HPDE6-E6E7 (cell line): ENCODE data around the gene PSG5.
"Not testable (repeated sequence)": the region's sequence is repeated elsewhere in the genome, so short reads cannot be mapped to it uniquely, and the experiment has no call there.

ENCODE experiments used
- DNase-seq: peaks from one replicate; pipeline ENCODE4 v3.0.0; 2011; ENCODE audit warnings: missing footprints; ENCODE audit errors: extremely low spot score

PSG5 gene

DNA sequence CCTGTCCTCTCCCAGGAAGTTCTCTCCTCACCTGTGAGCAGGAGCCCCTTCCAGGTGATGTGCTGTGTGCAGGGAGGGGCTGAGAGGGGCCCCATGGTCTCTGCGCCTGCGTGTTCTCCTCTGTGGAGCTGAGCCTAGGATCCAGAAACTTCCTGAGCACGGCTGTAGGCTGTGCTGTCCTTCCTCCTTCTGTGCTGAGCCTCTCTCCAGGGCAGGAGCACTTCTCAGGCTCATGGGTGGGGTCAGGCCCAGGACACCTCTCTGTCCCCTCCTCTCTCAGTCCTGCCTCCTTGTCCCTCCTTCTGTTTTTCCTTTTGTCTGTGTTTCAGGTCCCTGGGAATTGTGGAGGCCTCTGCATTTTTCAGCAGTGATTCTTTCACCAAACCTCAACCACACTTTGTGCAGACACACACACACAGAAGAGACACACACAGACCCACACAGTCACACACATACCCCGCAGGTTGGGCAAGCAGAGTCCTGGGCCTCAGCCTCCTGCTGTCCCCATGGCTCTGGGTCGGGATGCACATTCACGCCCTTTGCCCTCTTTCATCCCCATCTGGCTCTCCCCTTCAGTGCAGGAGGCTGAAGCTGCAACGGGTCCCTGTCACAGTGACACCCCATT, at the start of gene PSG5:
PSG5 (minus strand) TSS at position 226 of the 625 bp plus-strand sequence; CDS start at position 95, 131 bp downstream.
- not testable (repeated sequence) for DNase-seq

DNA sequence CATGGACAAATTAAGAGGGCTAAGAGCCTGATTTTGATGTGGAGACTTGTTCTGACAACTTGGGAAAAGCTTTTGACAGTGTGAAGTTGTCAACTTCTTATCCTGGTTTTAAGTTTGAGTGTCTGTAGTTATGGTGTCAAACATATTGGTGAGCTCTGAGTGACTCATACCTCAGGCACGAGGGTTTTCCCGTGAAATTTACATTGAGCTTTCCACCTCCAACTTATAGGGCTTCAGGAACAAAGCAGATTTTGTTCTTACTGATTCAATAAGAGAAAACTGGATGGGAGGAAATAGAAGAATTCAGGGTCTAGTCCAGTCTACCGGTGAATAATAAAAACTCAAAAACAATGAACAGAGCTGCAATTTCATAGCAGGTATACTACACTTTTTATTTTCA, 49.4 kb upstream of the PSG5 start:
- not testable (repeated sequence) for DNase-seq

DNA sequence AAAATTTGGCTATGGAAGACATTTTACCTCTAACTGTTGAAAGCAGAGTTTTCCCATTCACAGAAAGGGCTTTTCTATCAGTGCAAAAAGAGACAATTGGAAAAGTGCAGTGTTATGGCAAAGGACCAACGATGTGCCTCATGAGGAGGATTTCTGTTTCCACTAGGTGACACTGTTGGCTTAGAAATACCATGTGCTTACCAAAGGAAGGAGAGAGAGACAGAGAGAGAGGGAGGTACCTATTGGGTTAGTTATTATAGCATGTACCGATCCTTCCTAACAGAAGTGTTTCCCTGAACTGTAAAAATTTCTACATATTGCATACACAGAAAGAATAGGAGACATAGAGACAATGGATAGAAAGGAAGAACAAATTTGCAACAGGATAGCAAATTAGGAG, 43.0 kb upstream of the PSG5 start:
- no peak for DNase-seq

DNA sequence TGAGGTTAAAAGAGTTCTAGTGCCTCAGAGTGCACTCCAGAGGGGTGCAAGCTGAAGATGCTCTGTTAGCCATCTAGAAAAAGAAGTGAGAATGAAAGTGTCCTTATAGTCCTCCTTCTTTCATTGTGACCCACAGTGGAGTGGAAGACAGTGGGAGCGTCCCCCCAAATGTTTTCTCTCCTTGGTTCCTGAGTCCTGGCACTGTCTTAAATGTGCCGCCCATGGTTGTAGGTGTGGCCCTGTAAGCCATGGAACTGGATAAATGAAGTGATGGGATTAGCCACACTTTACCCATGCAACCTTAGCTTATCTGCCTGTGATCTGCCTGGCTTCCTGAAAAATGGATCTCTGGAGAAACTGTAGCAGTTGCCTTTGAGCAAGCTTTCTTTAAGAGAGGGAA, 42.4 kb upstream of the PSG5 start:
- DNase-seq: not testable (repeated sequence)

DNA sequence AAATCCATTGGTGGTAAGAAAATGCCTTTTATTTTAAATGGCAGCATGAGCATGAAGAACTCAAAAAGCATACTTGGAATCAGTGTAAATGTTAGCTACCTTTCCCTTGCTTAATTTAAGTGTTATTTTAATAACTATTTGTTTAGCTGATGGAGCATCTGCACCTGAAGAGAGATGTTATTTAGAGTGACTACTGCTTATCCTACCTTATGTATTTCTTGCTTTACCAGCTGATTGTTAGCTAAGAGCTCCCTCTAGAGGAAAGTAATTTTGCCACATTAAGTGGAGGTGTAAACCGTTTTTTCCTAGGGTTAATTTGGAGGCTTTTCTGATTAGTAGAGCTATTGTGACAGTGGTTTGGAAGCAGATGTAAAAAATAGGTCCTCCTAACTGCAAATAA, 40.6 kb upstream of the PSG5 start:
- DNase-seq: not testable (repeated sequence)

DNA sequence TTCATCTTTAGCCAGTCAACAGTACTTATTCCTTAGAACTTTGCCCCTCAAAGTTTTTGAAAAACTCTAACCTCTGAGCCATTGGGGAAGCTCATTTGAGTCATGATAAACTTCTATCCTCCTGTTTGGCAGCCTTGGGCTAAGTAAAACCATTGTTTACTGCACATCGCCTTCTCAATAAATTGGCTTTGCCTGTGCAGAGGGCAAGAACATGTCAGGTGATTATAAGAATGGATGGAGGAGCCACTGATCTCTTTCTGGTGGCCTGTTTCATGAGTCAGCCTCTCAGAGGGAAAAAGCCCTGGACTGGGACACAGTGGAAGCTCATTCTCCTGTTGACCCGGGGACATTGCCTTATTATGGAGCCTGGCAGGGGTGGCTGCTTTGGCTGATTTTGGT, 38.5 kb upstream of the PSG5 start:
- DNase-seq: no peak

DNA sequence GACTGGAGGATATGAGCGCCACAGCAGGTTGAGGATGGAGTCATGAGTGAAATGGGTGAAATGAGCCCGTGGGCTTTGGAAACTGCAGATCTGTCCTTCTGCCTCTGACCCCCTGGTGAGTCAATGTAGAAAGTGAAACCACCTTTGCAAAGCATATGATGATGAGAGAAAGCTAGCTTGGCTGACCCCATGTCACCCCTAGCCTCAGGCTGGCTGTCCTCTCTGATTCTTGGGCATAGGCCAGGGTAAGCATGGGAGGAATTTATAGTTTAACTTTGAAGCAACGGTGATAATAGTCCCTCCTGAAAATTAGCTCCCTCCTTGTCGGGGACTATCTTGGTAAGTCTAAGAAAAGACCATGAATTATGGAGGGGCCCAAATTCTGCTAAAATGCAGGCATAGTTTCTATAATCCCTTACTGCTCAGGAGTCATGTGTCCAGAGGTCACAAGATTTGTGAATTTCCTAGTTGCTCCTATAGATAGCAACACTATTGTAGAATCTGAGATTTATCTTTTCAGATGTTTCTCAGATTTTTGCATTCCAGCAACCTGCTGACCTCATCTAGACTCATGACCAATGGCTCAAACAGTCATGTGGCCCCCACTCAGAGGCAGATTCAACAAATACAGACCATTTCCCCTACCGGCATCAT, 38.0 kb upstream of the PSG5 start:
- DNase-seq: not testable (repeated sequence)

DNA sequence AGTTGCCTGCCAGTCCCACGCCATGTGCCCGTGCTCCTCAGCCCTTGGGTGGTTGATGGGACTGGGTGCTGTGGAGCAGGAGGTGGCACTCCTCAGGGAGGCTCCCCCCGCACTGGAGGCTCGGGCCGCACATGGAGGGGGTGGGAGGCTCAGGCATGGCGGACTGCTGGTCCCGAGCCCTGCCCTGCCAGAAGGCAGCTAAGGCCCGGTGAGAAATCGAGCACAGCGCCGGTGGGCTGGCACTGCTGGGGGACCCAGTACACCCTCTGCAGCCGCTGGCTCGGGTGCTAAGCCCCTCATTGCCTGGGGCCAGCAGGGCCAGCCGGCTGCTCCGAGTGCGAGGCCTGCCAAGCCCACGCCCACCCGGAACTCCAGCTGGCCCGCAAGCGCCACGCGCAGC, 35.6 kb upstream of the PSG5 start:
- not testable (repeated sequence) for DNase-seq

DNA sequence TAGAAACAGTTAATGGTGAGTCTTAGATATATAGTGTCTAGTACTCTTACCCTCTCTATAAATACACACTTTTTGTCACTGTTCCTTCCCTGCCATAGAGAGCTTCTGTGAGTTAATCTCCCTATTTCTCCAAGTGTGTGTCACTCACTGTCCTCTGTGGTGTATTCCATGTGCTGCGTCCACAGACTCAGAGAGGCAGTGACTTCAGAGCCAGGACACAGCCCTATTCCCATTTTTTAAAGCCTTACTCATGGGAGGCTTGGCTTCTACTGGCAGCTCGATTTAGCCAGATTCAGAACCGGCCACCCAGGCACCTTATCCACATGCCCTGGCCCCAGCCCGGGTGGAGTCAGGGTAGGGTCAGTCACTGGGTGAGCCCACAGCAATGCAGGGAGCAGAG, 32.8 kb upstream of the PSG5 start:
- not testable (repeated sequence) for DNase-seq

DNA sequence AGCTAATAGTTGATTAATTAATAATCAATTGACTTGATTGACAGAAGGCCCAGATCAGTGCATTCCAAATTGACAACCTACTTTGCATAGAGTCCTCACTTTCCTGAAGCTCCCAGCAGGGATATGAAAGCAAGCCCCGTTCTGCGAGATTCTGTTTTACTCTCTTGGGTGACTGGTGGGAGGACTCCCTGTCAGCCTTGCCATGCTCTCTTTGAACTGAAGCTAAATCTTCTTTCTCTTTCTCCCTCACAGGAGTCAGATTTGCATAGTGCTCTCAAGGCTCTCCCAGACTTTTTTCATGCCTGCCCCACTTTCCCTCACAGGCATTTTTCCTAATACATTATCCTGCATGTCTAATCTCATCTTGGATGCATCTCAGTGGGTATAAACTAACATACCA, 29.5 kb upstream of the PSG5 start:
- not testable (repeated sequence) for DNase-seq

DNA sequence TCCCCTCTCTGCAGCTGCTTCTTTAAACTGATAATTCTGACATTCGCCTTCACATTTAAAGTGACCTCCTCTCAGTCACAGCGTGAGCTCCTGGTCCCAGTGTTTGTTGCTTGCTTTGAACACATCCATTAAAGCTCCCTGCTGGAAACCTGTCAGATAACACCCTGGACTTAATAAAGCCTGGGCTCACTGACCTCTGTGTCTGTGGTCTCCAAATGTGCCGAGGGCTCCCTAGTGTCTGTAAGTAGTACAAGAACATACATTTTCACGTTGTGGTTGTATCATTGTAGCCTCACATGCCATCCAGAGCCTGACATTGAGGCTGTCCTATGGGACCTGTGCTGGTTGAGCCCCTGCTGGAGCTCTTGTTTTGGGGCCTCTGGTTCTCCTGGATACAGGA, 21.7 kb upstream of the PSG5 start:
- no peak for DNase-seq

DNA sequence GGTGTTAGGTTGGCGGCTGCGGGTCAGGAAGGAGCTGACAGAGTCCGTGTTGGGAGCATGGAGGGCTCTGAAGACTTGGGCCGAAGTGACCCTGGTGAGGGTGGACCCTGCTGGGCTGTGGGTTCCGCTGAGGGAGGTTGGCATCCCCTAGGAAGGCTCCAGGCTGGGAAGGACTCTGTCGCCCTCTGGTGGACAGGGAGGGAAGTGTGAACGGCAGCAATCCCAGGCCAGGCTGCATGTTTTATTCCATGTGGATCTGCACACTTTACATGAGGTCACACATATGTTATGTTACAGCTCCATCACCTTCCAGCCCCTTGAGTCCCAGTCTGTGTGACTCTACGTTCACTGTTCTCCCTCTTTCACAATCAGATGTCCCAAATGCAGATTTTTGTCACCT, 20.8 kb upstream of the PSG5 start:
- not testable (repeated sequence) for DNase-seq

DNA sequence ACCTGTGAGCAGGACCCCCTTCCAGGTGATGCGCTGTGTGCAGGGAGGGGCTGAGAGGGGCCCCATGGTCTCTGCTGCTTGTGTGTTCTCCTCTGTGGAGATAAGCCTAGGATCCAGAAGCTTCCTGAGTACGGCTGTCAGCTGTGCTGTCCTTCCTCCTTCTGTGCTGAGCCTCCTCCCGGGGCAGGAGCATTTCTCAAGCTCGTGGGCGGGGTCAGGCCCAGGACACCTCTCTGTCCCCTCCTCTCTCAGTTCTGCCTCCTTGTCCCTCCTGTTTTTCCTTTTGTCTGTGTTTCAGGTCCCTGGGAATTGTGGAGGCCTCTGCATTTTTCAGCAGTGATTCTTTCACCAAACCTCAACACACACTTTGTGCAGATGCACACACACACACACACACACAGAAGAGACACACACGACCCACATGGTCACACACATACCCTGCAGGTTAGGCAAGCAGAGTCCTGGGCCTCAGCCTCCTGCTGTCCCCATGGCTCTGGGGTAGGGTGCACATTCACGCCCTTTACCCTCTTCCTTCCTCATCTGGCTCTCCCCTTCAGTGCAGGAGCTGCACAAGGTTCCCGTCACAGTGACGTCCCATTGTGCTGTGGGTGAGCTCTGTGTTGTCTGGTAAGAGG, 19.3 kb upstream of the PSG5 start, which contains the start of gene PSG4:
PSG4 (minus strand) TSS at position 168 of the 635 bp plus-strand sequence; CDS start at position 66, 102 bp downstream.
- not testable (repeated sequence) for DNase-seq

DNA sequence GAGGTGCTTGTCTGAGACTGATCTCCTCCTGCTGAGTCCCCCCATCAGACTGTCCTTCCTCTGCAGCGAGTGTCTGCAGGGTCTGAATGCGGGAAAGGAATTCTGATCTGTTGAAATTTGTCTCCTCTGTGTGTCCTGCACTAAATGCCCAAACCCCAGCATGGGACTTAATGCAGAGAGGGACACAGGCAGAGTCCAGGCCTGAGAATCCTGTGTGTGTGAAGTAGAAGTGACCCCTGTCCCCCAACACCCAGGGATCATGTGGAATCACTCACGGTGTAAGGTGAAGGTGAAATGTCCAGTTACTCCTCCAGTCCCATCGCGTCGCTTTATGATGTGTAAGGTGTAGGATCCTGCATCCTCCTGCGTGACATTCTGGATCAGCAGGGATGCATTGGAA, 17.3 kb upstream of the PSG5 start:
- DNase-seq: not testable (repeated sequence)

DNA sequence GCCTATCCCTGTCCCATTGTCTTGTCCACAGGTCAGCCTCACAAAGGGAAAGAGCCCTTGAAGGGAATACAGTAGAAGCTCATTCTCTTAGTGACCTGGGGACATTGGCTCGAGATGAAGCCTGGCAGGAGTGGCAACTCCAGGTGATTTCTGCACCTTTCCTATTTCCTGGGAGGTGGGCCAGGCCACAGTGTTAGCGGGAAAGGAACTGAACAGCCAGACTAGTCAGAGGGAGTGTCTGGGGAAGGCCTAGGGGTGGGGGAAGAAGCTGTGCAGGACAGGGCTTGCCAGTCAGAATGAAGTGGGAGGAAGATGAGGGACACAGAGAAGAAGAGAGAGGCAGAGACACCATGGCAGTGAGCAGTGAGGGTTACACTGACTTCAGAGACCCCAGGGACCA, 15.6 kb upstream of the PSG5 start:
- DNase-seq: not testable (repeated sequence)

DNA sequence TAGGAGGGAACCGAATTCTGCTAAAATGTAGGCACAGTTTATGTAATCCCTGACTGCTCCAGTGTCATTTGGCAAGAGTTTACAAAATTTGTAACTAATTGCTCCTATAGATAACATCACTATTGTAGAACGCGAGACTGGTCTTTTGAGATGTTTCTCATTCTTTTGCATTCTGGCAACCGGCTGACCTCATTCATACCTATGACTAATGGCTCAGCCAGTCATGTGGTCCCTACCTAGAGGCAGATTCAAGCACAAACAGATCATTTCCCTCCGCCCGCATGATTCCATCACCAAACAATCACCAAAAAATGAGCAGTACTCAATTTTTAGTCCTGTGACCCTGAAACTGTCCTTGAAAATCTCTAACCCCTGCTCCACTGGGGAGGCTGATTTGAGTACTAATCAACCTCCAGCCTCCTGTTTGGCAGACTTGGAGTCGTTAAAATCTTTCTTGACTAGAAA, 15.0 kb upstream of the PSG5 start:
- DNase-seq: peak; percentile 14

DNA sequence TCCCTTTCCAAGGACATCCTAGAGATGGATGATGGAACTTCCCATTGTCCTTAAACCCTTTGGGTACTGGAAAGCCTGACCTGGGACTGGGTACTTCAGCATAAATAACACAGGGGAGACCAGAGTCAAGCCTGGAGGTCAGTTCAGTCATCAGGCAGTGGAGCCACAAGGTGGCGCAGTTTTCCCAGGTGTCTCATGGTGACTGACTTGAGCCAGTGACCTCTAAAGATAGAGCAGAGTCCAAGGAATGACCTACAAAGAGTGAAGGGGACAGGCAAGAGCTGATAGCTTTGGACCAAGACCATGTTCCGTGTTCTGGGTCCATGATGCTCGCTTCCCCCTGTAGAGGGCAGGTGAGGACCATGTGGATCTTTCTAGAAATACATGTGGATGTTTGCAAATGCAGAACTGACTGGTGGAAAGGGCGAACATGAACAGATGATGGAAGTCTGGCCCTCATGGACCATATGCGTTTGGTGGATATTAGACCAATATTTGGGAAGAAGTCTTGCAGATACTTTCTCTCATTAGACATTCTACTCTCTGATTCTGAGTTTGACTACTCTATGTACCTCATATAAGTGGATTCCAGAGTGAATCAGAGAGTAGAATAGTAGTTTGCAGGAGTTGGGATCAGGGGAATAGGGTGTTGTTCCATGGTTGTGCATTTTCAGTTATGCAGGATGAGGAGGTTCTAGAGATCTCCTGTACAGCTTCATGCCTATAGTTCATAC, 12.5 kb upstream of the PSG5 start:
- not testable (repeated sequence) for DNase-seq

DNA sequence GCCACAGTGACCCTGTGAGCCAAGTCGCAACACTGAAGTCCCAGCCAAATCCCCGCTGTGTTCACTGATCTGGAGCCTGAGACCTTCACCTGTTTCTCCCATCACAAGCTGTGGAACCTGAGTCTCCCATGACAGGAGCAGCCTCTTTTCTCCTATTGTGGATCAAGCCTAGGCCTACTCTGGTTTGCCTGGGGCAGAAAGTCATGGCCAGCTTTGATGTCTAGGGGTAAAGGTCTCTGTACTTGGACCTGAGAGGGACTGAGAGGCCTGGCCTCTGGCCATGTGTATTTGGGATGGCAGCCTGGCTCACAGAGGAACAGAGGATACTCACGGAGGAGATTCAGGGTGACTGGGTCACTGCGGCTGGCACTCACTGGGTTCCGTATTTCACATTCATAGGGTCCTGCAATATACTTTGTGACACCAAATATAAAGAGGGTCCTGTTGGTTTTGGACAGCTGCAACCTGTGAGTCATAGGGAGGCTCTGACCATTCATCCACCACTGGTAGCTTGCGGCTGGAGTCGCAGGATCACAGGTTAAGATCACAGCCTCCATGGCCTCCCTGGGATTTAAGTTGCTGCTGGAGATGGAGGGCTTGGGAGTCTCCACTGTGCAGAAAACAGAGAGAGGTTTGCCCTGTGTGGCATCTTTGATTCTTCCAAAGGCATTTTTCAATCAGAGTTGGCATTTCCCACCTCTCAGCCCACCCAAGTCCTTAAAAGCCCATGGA, 11.5 kb upstream of the PSG5 start:
- not testable (repeated sequence) for DNase-seq

DNA sequence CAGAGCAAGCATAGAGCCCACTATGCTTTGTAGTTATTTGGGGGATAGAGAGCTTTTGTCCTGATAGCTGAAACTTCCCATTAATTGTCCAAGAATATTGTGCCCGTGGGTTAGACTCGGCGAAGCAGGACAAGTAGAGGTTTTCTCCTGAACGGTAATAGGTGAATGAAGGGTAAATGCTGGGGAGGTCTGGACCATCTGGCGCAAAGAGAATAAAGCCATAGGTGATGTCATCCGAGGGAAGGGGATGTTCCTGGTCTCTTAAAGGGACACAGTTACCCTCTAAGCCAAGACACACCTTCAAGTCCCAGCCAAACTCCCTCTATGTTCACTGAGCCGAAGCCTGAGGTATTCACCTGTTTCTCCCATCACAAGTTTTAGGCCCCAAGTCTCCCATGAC, 8.1 kb upstream of the PSG5 start:
- not testable (repeated sequence) for DNase-seq

DNA sequence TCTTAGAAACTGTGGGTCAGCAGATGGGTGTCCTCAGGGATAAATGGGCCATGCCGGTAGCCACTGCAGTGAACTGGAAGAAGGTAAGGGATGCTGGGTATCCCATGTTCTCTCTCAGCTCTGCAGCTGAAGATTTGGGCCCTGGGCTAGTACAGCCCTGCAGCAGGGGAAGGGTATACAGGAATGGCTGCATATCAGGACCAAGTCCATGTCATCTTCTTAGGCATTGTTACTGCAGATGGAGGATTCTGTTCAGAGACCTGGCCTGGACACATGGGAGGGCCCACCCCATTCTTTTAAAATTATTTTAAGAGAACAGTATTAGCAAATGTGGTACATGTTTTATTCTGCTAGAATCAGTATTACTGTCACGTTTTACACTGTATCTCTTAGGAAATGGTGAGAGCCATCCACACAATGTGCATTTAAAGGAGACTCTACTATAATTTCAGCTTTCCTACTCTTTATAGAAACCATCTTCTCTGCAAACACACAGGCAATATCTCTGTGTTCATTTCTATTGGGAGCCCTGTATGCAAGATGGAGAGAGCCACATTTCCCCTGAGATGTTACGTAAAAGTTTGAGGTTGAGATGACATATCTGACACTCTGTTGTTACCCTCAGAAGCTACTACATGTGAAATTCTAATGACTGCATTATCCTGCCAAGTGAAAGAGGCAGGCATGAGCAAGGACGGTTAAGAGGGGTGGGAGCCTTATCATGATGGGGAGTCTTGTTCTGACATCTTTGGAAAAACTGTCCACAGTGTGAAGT, 6.2 kb upstream of the PSG5 start:
- DNase-seq: not testable (repeated sequence)

DNA sequence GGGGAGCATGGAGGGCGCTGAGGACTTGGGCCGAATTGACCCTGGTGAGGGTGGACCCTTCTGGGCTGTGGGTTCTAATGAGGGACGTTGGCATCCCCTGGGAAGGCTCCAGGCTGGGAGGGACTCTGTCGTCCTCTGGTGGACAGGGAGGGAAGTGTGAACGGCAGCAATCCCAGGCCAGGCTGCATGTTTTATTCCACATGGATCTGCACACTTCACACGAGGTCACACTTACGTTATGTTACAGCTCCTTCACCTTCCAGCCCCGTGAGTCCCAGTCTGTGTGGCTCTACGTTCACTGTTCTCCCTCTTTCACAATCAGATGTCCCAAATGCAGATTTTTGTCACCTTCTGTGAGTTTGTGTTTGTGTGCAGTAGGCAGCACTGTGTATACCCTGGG, 1.8 kb upstream of the PSG5 start:
- DNase-seq: not testable (repeated sequence)
